ENCODE data around the gene PRC1. TPM values are rescaled to one million over a fixed set of nuclear protein-coding genes. Genes with fewer than 3 reads are reported as not detected.
"Not testable (repeated sequence)": the region's sequence is repeated elsewhere in the genome, so short reads cannot be mapped to it uniquely, and the experiment has no call there.

Gene PRC1
- polyA plus RNA-seq, 6 donors from 2014 or later: 1.8 to 8.9 (median 3.9) TPM; not detected in 1

DNA sequence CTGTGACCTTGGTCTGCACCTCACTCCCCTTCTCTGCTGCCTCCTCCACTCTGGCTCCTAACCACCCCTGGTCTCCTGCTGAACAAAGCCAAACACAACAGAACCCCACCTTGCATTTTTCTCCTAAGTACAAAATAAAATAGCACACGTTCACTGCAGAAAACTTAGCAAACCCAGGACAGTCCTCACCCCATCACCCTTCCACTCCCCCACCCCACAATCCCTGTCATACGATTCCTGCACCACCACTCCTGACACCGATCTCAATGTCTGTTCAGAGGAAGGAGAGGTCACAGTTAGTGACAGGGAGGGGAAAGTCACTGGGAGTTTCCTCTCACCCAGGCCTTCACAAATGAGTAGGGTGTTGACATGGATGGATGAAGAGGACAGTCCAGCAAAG, 23.8 kb upstream of the PRC1 start:
- peaks cover 43 to 50% (median 47%) of the 10 kb centered on the region in 3 donors for H3K4me1 Mint-ChIP-seq
- H3K27me3 Mint-ChIP-seq: no peaks in the 10 kb centered on the region
- peak overlapping the region in 4 of 6 donors; percentile 6 to 82 (median 12) for H3K27ac Mint-ChIP-seq
- no peak for ATAC-seq (ENCODE audit: low read depth in 2 of 2)
- no peaks in the 10 kb centered on the region for H3K9me3 Mint-ChIP-seq
- peaks cover 0 to 14% of the 10 kb centered on the region in 2 donors for H3K36me3 Mint-ChIP-seq
- DNase-seq: no peak
- peak overlapping the region in 1 of 8 donors; percentile 40 for H3K4me3 Mint-ChIP-seq

DNA sequence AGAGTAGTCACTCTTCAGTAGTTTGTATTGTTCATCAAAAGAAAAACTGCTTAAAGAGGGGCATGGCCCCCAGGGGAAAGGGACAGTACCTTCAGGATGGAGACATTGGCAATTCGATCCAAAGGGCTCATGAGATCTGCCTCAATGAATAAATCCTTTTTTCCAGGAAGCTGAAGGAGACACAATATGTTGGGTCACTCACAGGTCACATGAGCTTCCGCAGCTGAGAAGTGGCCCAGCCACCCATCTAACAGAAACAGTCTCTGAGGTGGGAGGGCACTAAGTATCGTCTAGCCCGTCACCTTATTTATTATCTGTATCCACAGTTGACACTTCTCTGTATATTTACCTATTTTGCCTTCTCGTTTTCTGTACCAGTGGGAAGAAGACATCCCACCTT, 23.4 kb upstream of the PRC1 start:
- peak overlapping the region in 1 of 6 donors; percentile 6 for H3K27ac Mint-ChIP-seq
- no peaks in the 10 kb centered on the region for H3K9me3 Mint-ChIP-seq
- H3K4me3 Mint-ChIP-seq: no peak overlapping the region
- peaks cover 0 to 14% of the 10 kb centered on the region in 2 donors for H3K36me3 Mint-ChIP-seq
- peaks cover 39 to 45% (median 42%) of the 10 kb centered on the region in 3 donors for H3K4me1 Mint-ChIP-seq
- ATAC-seq (ENCODE audit: low read depth in 2 of 2) (no peak), DNase-seq (no peak)
- H3K27me3 Mint-ChIP-seq: no peaks in the 10 kb centered on the region

DNA sequence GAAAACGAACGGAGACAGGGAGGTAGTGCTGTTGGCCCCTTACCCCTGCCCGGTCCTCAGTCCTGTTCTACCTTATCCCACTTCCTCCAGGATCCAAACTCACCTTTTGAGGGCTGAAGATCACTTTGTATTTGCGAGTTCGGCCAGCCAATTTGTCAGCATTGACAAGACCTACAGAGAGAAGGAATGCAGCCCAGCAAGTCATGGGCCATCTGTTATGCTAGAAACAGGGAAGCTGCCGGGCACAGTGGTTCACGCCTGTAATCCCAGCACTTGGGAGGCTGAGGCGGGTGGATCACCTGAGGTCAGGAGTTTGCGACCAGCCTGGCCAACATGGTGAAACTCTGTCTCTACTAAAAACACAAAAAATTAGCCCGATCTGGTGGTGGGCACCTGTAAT, 19.4 kb upstream of the PRC1 start:
- not testable (repeated sequence) for H3K9me3 Mint-ChIP-seq; H3K27ac Mint-ChIP-seq; ATAC-seq (ENCODE audit: low read depth in 2 of 2); DNase-seq; H3K4me3 Mint-ChIP-seq; H3K27me3 Mint-ChIP-seq
- Mint-ChIP-seq H3K36me3 (peaks cover 14 to 39% of the 10 kb centered on the region in 2 donors), H3K4me1 (peaks cover 11 to 16% (median 13%) of the 10 kb centered on the region in 3 donors)

DNA sequence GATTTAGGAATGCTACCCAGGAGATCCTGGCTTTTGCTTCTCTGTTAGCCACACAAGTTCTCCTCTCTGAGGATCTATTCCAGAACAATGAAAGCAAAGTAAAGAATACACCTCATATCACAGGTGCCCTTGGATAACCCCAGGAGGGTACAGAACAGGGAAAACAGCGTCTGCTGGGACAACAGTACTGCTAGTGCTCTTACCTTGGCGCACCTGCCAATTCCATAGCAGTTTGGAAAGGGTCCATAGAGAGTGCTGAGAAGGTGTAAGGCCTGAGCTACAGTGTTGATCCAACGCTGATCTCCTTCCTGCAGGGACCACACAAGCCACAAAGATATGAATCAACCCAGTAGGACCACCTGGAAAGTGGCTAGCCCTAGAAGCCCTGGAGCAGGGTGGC, 12.9 kb upstream of the PRC1 start:
- no peaks in the 10 kb centered on the region for H3K9me3 Mint-ChIP-seq
- H3K4me1 Mint-ChIP-seq: peaks cover 0 to 5% (median 5%) of the 10 kb centered on the region in 3 donors
- H3K27ac Mint-ChIP-seq: peak overlapping the region in 2 of 6 donors; percentile 56 to 85
- no peak for DNase-seq
- H3K4me3 Mint-ChIP-seq: no peak overlapping the region
- ATAC-seq (ENCODE audit: low read depth in 2 of 2): no peak
- peaks cover 28 to 54% of the 10 kb centered on the region in 2 donors for H3K36me3 Mint-ChIP-seq
- no peaks in the 10 kb centered on the region for H3K27me3 Mint-ChIP-seq

DNA sequence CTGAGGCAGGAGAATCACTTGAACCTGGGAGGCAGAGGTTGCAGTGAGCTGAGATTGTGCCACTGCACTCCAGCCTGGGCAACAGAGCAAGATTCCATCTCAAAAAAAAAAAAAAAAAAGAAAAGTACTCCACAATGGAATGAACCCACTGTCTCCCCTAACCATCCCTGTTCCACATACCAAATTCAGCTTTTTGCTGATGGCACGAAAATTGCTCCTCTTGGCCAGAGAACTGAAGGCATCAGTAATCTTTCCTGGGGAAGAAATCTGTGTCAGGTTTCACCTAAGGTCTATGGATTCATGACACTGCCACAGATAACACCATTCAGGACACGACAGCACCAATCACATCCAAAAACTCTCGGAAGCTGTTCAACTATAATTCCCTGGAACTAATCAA, 6.9 kb upstream of the PRC1 start:
- Mint-ChIP-seq H3K4me3 (no peak overlapping the region), H3K36me3 (peaks cover 13 to 24% of the 10 kb centered on the region in 2 donors), H3K27me3 (no peaks in the 10 kb centered on the region)

DNA sequence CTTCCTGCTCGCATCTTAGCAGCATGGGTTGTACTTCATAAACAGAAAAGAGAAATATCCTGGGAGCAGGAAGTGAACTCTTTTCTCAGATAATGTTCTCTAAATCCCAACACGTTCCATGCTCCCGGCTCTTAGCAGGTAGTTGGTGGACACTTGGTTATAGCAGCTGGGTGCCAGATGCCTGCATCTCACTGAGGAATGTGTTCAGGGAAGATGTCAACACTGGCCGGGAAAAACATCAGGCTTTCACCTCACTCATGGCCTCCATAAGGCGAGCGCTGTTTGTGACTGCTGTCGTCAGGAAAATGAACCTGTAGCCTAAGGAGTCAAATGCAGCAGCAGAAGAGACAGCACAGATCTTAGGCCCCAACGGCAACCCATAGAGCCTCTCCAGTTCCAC, 4.4 kb upstream of the PRC1 start:
- ATAC-seq (ENCODE audit: low read depth in 2 of 2) (no peak), DNase-seq (no peak)
- Mint-ChIP-seq H3K4me1 (peaks cover 3 to 8% (median 5%) of the 10 kb centered on the region in 3 donors), H3K4me3 (peak overlapping the region in 2 of 8 donors; percentile 35 to 38), H3K27me3 (no peaks in the 10 kb centered on the region), H3K36me3 (peaks cover 11 to 24% of the 10 kb centered on the region in 2 donors), H3K9me3 (no peaks in the 10 kb centered on the region), H3K27ac (peak overlapping the region in 1 of 6 donors; percentile 62)

More for the DNA sequence above, 6.9 kb upstream of the PRC1 start:
- no peak for DNase-seq
- no peaks in the 10 kb centered on the region for H3K4me1 Mint-ChIP-seq
- ATAC-seq (ENCODE audit: low read depth in 2 of 2): no peak
- H3K27ac Mint-ChIP-seq: peak overlapping the region in 1 of 6 donors; percentile 41
- H3K9me3 Mint-ChIP-seq: no peaks in the 10 kb centered on the region

DNA sequence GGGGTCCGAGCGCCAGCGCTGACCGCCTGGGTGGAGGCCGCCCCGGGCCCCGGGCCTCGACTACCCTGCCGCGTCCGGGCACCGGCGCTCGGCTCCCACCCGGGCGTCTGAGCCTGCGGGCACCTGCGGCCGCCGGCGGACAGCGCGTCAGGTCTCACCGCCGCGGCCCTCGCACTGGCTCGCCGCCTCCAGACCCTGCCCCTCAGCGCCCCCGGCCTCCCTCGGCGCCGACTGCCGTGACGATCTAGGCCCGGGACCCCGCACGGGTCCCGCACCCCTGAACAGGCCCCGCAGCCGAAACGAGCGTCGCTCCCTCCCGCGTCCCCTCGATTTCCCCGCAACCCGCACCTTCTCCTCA, 297 bp downstream of the PRC1 start:
- H3K36me3 Mint-ChIP-seq: peaks cover 5 to 8% of the 10 kb centered on the region in 2 donors
- no peaks in the 10 kb centered on the region for H3K9me3 Mint-ChIP-seq
- peak overlapping the region; percentile 90 to 98 (median 98) for H3K27ac Mint-ChIP-seq
- no peaks in the 10 kb centered on the region for H3K27me3 Mint-ChIP-seq
- H3K4me1 Mint-ChIP-seq: peaks cover 3 to 16% (median 5%) of the 10 kb centered on the region in 3 donors
- DNase-seq: no peak
- ATAC-seq (ENCODE audit: low read depth in 2 of 2): peak; percentile 8 to 9
- peak overlapping the region; percentile 97 to 100 (median 99) for H3K4me3 Mint-ChIP-seq

DNA sequence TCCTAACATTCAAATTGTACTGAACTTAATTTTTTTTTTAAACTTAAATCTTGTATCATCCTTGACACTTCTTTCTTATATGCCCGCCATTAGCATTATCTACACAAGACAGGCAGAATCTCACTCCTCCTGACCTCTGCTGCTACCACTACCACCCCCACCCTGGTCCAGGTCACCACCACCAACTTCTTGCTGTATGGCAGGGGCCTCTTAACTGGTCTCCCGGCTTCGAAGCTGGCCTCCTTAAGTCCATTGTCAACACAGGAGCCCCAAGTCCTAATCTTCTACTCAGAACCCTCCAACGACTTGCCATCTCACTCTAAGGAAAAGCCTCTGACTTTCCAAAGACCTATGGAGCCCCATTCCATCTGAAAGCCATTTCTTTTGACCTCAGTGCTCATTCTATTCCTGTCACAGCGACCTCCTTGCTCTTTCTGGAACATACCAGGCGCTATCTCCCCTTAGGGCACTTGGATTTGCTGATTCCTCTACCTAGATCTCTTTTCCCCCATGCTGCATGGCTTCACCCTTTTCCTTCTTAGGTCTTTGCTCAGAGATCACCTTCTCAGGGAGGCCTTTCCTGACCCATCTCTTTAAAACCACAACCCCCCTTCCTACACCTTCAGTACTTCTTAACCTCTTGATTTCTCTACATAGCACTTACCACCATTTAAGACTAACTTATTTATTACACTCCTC, 2.6 kb downstream of the PRC1 start:
- Mint-ChIP-seq H3K27ac (peak overlapping the region in 3 of 6 donors; percentile 27 to 53 (median 42)), H3K36me3 (no peaks in the 10 kb centered on the region), H3K4me1 (peaks cover 8 to 25% (median 12%) of the 10 kb centered on the region in 3 donors), H3K4me3 (peak overlapping the region in 3 of 8 donors; percentile 24 to 98 (median 59)), H3K9me3 (no peaks in the 10 kb centered on the region), H3K27me3 (no peaks in the 10 kb centered on the region)
- ATAC-seq (ENCODE audit: low read depth in 2 of 2): no peak
- DNase-seq: no peak

DNA sequence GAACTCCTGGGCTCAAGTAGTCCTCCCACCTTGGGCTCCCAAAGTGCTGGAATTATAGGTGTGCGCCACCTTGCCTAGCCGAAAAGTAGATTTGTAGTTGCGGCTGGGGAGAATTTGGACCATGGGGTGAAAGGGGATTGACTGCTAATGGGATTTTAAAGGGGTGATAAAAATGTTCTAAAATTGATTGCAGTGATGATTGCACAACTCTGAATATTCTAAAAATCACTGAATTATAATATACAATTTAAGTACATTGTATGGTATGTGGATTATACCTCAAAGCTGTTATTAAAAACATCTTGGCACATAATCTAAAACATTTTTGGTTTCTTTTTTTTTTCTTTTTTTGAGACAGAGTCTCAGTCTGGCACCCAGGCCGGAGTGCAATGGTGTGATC, 3.9 kb downstream of the PRC1 start:
- no peak for ATAC-seq (ENCODE audit: low read depth in 2 of 2)
- H3K27ac Mint-ChIP-seq: no peak overlapping the region
- peaks cover 8 to 27% (median 12%) of the 10 kb centered on the region in 3 donors for H3K4me1 Mint-ChIP-seq
- H3K27me3 Mint-ChIP-seq: no peaks in the 10 kb centered on the region
- H3K4me3 Mint-ChIP-seq: peak overlapping the region in 1 of 8 donors; percentile 67
- no peaks in the 10 kb centered on the region for H3K36me3 Mint-ChIP-seq
- no peak for DNase-seq
- no peaks in the 10 kb centered on the region for H3K9me3 Mint-ChIP-seq

DNA sequence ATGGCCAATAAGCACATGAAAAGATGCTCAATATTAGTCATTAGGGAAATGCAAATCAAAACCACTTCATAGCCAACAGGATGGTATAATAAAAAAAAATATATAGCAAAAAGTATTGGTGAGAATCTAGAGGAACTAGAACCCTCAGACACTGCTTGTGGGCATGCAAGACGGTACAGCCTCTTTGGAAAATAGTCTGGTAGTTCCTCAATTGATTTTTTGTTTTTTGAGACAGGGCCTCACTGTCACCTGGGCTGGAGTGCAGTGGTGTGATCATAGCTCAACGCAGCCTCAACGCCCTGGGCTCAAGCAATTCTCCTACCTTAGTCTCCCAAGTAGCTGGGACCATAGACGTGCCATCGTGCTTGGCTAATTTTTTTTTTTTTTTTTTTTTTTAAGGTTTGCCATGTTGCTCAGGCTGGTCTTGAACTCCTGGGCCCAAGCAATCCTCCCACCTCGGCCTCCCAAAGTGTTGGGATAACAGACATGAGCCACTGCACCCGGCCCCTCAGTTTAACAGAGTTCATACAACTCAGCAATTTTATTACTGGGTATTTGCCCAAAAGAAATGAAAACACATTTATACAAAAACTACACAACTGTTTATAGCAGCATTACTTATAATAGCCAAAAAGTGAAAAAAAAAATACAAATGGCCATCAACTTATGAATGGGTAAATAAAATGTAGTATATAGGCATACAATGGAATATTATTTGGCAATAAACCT, 5.1 kb downstream of the PRC1 start:
- H3K27ac Mint-ChIP-seq: peak overlapping the region in 1 of 6 donors; percentile 21
- H3K36me3 Mint-ChIP-seq: no peaks in the 10 kb centered on the region
- ATAC-seq (ENCODE audit: low read depth in 2 of 2) (peak; percentile 36 to 64), DNase-seq (peak; percentile 6)
- H3K4me3 Mint-ChIP-seq: peak overlapping the region in 1 of 8 donors; percentile 4
- peaks cover 6 to 20% (median 8%) of the 10 kb centered on the region in 3 donors for H3K4me1 Mint-ChIP-seq
- no peaks in the 10 kb centered on the region for H3K9me3 Mint-ChIP-seq
- H3K27me3 Mint-ChIP-seq: no peaks in the 10 kb centered on the region

DNA sequence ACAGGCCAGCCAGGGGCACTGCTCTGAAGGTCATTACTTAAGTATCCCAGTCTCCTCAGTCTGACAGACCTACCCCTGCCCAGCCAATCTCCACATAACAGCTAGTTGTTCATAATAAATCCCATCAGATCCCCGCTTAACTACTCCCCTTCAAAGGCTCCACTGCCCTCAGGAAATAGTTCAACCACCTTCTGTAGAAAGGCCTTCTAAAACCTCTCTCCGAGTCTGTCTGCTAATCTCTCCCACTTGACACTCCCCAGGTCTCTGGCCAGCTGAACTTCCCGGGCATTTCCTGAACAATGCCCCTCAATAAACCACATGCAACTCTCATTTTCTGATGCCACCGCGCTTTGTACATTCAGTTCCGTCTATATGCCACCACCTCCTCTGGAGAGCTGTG, 6.0 kb downstream of the PRC1 start:
- no peak for ATAC-seq (ENCODE audit: low read depth in 2 of 2)
- Mint-ChIP-seq H3K4me1 (peaks cover 5 to 17% (median 7%) of the 10 kb centered on the region in 3 donors), H3K27me3 (no peaks in the 10 kb centered on the region), H3K4me3 (peak overlapping the region in 1 of 8 donors; percentile 18), H3K36me3 (no peaks in the 10 kb centered on the region), H3K27ac (peak overlapping the region in 2 of 6 donors; percentile 0 to 15), H3K9me3 (no peaks in the 10 kb centered on the region)
- no peak for DNase-seq

DNA sequence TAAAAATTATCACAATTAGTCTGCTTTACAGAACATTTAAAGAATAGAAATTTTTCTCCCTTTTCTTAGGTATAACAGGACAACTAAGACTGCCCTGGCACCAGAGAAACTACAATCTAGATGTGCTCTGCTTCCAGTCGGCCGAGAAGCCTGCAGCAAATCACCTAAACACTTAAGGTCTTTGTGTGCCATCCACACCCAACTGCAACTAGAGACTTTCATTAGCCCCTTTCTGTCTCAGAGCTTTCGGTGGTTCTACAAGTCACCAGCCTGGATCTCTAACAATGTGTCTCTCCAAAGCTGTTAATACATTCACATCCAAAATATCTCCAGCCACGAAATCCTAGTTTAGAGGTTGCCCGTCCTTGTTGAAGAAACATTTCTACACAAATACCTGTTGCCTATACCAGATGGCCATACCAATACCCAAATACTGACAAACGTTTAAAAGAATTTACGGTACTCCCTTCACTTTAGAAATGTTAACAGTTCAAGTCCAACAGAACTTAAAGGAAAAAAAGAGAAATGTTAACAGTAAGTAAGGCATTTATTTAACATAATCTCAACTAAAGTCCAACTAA, 6.7 kb downstream of the PRC1 start:
- no peak for ATAC-seq (ENCODE audit: low read depth in 2 of 2)
- Mint-ChIP-seq H3K27me3 (no peaks in the 10 kb centered on the region), H3K9me3 (no peaks in the 10 kb centered on the region), H3K4me1 (peaks cover 5 to 19% (median 7%) of the 10 kb centered on the region in 3 donors), H3K36me3 (no peaks in the 10 kb centered on the region), H3K4me3 (no peak overlapping the region), H3K27ac (no peak overlapping the region)
- DNase-seq: no peak

DNA sequence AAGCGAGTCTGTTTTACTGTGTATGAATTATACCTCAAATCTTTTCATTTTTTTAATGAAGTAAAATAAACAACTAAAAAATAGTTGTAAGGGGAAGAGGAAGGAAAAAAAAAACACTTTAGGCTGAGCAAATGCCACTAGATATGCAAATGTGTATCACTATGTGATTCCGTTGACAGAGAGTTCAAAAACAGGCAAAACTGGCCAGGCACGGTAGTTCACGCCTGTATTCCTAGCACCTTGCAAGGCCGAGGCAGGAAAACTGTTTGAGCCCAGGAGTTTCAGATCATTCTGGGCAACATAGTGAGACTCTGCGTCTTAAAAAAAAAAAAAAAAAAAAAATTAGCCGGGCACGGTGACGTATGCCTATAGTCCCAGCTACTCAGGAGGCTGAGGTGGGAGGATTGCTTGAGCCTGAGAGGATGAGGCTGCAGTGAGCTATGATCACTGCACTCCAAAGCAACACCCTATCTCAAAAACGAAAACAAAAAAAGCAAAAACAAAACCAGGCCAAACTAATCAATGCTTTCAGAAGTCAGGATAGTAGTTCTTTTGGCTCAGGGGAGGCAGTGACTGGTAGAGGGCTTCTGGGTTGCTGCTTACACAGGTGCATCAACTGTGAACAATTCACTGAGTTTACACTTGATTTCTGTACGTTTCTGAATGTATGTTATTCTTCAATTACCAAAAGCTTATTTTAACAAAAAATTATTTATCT, 7.4 kb downstream of the PRC1 start:
- no peak for DNase-seq

More for the DNA sequence above, 7.4 kb downstream of the PRC1 start:
- no peaks in the 10 kb centered on the region for H3K9me3 Mint-ChIP-seq
- peaks cover 8 to 26% (median 13%) of the 10 kb centered on the region in 3 donors for H3K4me1 Mint-ChIP-seq
- ATAC-seq (ENCODE audit: low read depth in 2 of 2): no peak
- H3K27me3 Mint-ChIP-seq: no peaks in the 10 kb centered on the region
- peak overlapping the region in 1 of 6 donors; percentile 47 for H3K27ac Mint-ChIP-seq
- peak overlapping the region in 2 of 8 donors; percentile 15 to 20 for H3K4me3 Mint-ChIP-seq
- no peaks in the 10 kb centered on the region for H3K36me3 Mint-ChIP-seq

Data from naive B cell (primary cell).